Right lobe of liver (tissue), 4 donors: ENCODE measurements around the gene DNAH14.

Source experiments
- CTCF ChIP-seq, 4 donors: fragments of 200-600 bp in 3 of 4; fragments of 450-650 bp in 1 of 4; IDR thresholded peaks; one replicate each; pipeline versions ENCODE4 v1.5.1 to v1.8.0; 2016 to 2022; ENCODE audit warnings: antibody characterized with exemption in 4 of 4, mild to moderate bottlenecking in 2 of 4
- POLR2A ChIP-seq: fragments of 450-650 bp; IDR thresholded peaks from one replicate; pipeline ENCODE4 v1.6.1; 2017; ENCODE audit warnings: antibody characterized with exemption, mild to moderate bottlenecking
- donor health status: DM: no; HTN: no; CAD: no.
- donor health status: DM: no; HTN: no; CAD: no.
- donor health status: DM: no; HTN: yes; CAD: no.

DNA sequence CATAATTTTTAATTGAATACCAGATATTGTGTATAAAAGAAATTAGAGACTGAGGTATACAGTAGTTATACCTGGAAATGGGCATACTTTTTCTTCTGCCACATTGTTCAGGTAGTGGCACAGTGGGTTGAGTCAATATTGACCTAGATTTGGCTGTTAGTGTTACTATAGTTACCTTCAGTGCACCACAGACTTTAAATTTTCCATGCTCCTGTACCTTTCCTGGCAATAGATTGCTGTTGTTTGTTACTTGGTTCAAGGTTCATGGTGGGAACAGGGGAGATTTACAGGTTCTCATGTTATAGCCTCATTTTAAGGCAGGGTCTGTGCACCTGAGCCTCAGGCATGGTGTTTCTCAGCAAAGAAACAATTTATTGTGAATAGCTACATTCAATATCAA lies 279.7 kb downstream of the DNAH14 start:
- TF ChIP-seq CTCF (IDR thresholded peaks at IDR 0.05) (no peak), POLR2A (no peak)
